Keratinocyte (primary cell): ENCODE results near the gene SEC61A1. TPM values are rescaled to one million over a fixed set of nuclear protein-coding genes. Genes with fewer than 3 reads are reported as not detected.

ENCODE experiments used
- DNase-seq: peaks from one replicate; pipeline ENCODE4 v3.0.0-alpha.2; 2011; ENCODE audit warnings: low read depth, missing footprints, low spot score
- FAIRE-seq: peaks from 2 replicates; lab custom pipeline; 2011; peaks lifted over from hg19 to GRCh38; lab: Jason Lieb, UNC
- H2AFZ ChIP-seq: 2 replicates; pipeline ENCODE4 v1.6.0; 2012; ENCODE audit warnings: low read length, control low read depth, inconsistent platforms; ENCODE audit not compliant: control insufficient read depth
- H3K27ac ChIP-seq: 2 replicates; pipeline ENCODE4 v1.5.1; 2011; ENCODE audit warnings: low read length; ENCODE audit not compliant: control insufficient read depth, insufficient read depth
- H3K27me3 ChIP-seq: 3 replicates; pipeline ENCODE4 v1.6.0; 2011; ENCODE audit warnings: low read length; ENCODE audit not compliant: control insufficient read depth, insufficient read depth; ENCODE audit errors: extremely low read depth
- H3K36me3 ChIP-seq, 2 experiments: 2 replicates in 1 of 2; 3 replicates in 1 of 2; pipeline ENCODE4 v1.5.1; 2011; ENCODE audit warnings: low read length in 2 of 2, mild to moderate bottlenecking in 1 of 2; ENCODE audit not compliant: control insufficient read depth in 2 of 2, insufficient read depth in 2 of 2; ENCODE audit errors: extremely low read depth in 1 of 2
- H3K4me1 ChIP-seq: 3 replicates; pipeline ENCODE4 v1.5.1; 2011; ENCODE audit warnings: low read length; ENCODE audit not compliant: control insufficient read depth, insufficient read depth; ENCODE audit errors: extremely low read depth
- H3K4me2 ChIP-seq: 3 replicates; pipeline ENCODE4 v1.6.0; 2011; ENCODE audit warnings: low read depth, low read length; ENCODE audit not compliant: control insufficient read depth, insufficient read depth; ENCODE audit errors: extremely low read depth
- H3K4me3 ChIP-seq, 3 experiments: fragments of 200-600 bp in 1 of 3; sonication (generic) in 1 of 3; 2 replicates in 2 of 3; 3 replicates in 1 of 3; pipeline ENCODE4 v1.5.1; 2011 to 2016; ENCODE audit warnings: low read length in 3 of 3, mild to moderate bottlenecking in 3 of 3, control low read depth in 2 of 3, inconsistent platforms in 1 of 3, low read depth in 1 of 3, mixed read lengths in 1 of 3, mixed run types in 1 of 3, moderate library complexity in 1 of 3; ENCODE audit not compliant: control insufficient read depth in 2 of 3, insufficient read depth in 2 of 3; ENCODE audit errors: extremely low read depth in 1 of 3
- H3K79me2 ChIP-seq: 2 replicates; pipeline ENCODE4 v1.6.0; 2012; ENCODE audit warnings: low read length; ENCODE audit not compliant: control insufficient read depth, insufficient read depth
- H3K9ac ChIP-seq: 3 replicates; pipeline ENCODE4 v1.6.0; 2011; ENCODE audit warnings: low read length; ENCODE audit not compliant: control insufficient read depth, insufficient read depth; ENCODE audit errors: extremely low read depth
- H3K9me1 ChIP-seq: 3 replicates; pipeline ENCODE4 v1.6.0; 2011; ENCODE audit warnings: low read length; ENCODE audit not compliant: control insufficient read depth, insufficient read depth; ENCODE audit errors: extremely low read depth
- H3K9me3 ChIP-seq: 2 replicates; pipeline ENCODE4 v1.5.1; 2012; ENCODE audit warnings: low read depth, low read length; ENCODE audit not compliant: control insufficient read depth
- H4K20me1 ChIP-seq: 3 replicates; pipeline ENCODE4 v1.6.0; 2011; ENCODE audit warnings: low read length; ENCODE audit not compliant: control insufficient read depth, insufficient read depth; ENCODE audit errors: extremely low read depth
- CTCF ChIP-seq, 3 experiments: IDR thresholded peaks in 1 of 3; conservative IDR thresholded peaks in 1 of 3; optimal IDR thresholded peaks in 1 of 3; 2 replicates in 2 of 3; 3 replicates in 1 of 3; pipeline versions ENCODE3 to v1.5.1; 2011; ENCODE audit warnings: low read length in 3 of 3, mild to moderate bottlenecking in 3 of 3, moderate library complexity in 2 of 3, control low read depth in 1 of 3, inconsistent platforms in 1 of 3; ENCODE audit not compliant: insufficient read depth in 2 of 3; ENCODE audit errors: extremely low read depth in 1 of 3
- EZH2 ChIP-seq: IDR thresholded peaks from one replicate; pipeline ENCODE4 v1.6.1; 2012; ENCODE audit warnings: inconsistent platforms, mild to moderate bottlenecking, low read length, moderate library complexity
- dilution Hi-C: fragments of 300-500 bp; cut with MboI; formaldehyde crosslinking; loops from one replicate; pipeline ENCODE4 v1.7.0; 2020; ENCODE audit warnings: low sequenced_read_pairs; ENCODE audit not compliant: extremely low pct_ligation_motif_present
- polyA plus RNA-seq, 5 experiments: library from polyadenylated mRNA; depleted of rRNA in 3 of 5; stranded (reverse) in 3 of 5; stranded (forward) in 1 of 5; unstranded in 1 of 5; fragments of >200 nt; gene quantifications; 1 replicate in 1 of 5; 2 replicates in 3 of 5; 3 replicates in 1 of 5; pipeline versions ENCODE4 v1.2.1 to v1.2.3, GENCODE V29; 2011 to 2012; ENCODE audit warnings: missing spikeins in 2 of 5, low read depth in 1 of 5, low replicate concordance in 1 of 5

The SEC61A1 gene
- polyA plus RNA-seq, 1 donor (not counting 4 experiments of a cell fraction or from before 2014, with no cell fraction given): 306 TPM

DNA sequence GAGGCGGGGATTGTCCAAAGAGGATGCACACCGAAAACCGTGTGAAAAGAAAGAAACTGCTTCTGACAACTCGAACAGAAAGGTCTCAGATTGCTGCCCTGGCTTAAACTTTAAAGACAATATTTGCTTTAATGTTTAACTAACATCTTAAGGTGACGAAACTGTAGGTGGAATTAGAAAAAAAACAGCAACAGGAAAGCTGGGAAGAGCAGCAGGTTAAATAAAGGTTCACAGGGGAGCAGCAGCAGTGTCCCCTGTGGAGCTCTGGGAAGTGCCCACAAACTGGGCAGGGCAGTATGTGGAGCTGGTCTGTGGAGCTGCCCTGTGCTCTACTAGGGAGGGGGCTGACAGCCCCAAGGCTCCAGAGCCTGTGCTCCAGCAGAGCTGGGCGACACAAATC lies 46.0 kb downstream of the SEC61A1 start:
- DNase-seq (no peak), FAIRE-seq (no peak)
- peaks cover 19% of the 10 kb centered on the region for H3K4me1 ChIP-seq
- H3K36me3 ChIP-seq: peaks cover 44 to 50% of the 10 kb centered on the region in 2 experiments
- H3K9ac ChIP-seq: no peak overlapping the region
- dilution Hi-C loops: no loop called here
- H3K9me3 ChIP-seq: no peaks in the 10 kb centered on the region
- no peaks in the 10 kb centered on the region for H3K27me3 ChIP-seq
- no peak overlapping the region for H3K4me3 ChIP-seq
- no peak overlapping the region for H3K27ac ChIP-seq
- H2AFZ ChIP-seq: no peak overlapping the region
- peaks cover 10% of the 10 kb centered on the region for H3K79me2 ChIP-seq
- peaks cover 4% of the 10 kb centered on the region for H4K20me1 ChIP-seq
- H3K9me1 ChIP-seq: no peaks in the 10 kb centered on the region
- no peak overlapping the region for H3K4me2 ChIP-seq
- TF ChIP-seq EZH2: no peak
- no peak for TF ChIP-seq CTCF (optimal IDR thresholded peaks at IDR 0.05 in 1 of 3, IDR thresholded peaks at IDR 0.05 in 1 of 3, conservative IDR thresholded peaks at IDR 0.05 in 1 of 3; ENCODE audit: extremely low read depth in 1 of 3, insufficient read depth in 2 of 3, low read length in 3 of 3)

- no peaks in the 10 kb centered on the region for H3K9me3 ChIP-seq
- DNase-seq (no peak), FAIRE-seq (no peak)
- H3K4me3 ChIP-seq: no peak overlapping the region
- H3K79me2 ChIP-seq: peaks cover 2% of the 10 kb centered on the region
- dilution Hi-C loops: no loop called here
- H3K9me1 ChIP-seq: no peaks in the 10 kb centered on the region
- no peak overlapping the region for H3K9ac ChIP-seq
- peaks cover 10% of the 10 kb centered on the region for H3K4me1 ChIP-seq
- TF ChIP-seq CTCF (optimal IDR thresholded peaks at IDR 0.05 in 1 of 3, IDR thresholded peaks at IDR 0.05 in 1 of 3, conservative IDR thresholded peaks at IDR 0.05 in 1 of 3; ENCODE audit: extremely low read depth in 1 of 3, insufficient read depth in 2 of 3, low read length in 3 of 3): no peak
- no peak for TF ChIP-seq EZH2
- H3K27ac ChIP-seq: no peak overlapping the region
- H4K20me1 ChIP-seq: no peaks in the 10 kb centered on the region
- no peaks in the 10 kb centered on the region for H3K27me3 ChIP-seq
- H3K36me3 ChIP-seq: peaks cover 41 to 45% of the 10 kb centered on the region in 2 experiments
- H3K4me2 ChIP-seq: no peak overlapping the region
- H2AFZ ChIP-seq: no peak overlapping the region
These were observed 47.9 kb downstream of the SEC61A1 start for GRCh38 chr3:128100161-128100560.
